T follicular helper cell (primary cell): ENCODE data around the gene SART3.
"Not testable (repeated sequence)": the region's sequence is repeated elsewhere in the genome, so short reads cannot be mapped to it uniquely, and the experiment has no call there.

Experiments used
- DNase-seq: peaks from one replicate; pipeline ENCODE4 v3.0.0-alpha.2; 2020; ENCODE audit warnings: low read depth

The SART3 gene

DNA sequence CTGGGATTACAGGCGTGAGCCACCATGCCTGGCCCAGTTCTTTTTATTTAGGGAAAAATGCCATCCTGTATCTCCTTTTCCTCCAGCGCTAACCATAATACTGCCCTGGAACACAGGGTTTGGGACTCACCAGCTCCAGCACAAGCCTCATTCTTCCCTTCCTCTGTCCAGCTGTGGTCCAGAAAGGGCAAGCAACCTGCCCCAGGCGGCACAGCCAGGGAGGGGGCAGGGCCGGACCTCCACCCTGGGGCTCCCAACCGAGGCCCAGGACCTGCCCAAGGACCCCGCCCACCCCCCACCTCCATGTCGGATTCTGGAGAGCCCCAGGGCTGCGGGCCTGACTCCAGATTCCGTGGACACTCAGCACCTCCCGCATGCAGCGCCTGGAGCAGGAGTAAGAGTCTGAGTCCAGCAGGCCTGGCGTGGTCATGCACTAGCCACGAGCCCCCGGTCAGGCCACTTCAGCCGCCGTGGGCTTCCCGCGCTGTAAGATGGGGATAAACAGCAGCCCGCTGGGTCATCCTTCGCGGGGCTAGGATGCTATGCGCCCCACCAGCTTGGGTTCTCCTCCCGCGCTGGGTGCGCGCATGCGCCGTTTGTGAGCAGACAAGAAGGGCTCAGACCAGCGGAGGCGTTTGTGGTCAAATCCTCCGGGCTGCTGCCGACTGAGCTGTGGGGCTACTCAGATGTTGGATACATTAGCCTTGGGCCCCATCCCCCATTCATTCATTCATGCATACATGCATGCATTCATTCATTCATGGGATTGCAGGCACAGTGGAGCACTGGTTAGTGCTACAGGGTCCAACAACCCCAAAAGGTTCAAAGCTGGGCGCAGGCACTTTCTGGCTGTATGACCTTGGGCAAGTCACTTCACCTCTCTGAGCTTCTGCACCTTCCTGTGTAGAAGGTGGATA, 20.6 kb upstream of the SART3 start:
- DNase-seq: no peak

DNA sequence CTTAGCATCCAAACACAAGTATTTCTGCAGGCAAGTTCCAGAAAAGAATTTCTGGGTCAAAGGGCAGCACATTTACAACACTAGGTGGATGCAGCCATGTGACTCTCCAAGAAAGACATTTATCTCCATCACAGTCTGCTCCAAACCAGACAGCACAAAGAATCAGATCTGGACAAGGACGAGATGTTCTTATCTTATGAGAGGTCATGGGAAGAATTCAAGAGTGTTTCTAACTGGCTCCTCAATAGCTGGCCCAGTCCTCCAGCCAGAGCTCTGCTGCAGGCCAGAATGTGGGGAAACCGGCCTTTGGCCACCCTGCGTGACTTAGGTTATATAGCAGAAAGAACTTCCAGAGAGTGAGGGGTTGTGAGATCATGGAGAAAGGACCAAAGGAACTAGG, 19.6 kb upstream of the SART3 start:
- no peak for DNase-seq

DNA sequence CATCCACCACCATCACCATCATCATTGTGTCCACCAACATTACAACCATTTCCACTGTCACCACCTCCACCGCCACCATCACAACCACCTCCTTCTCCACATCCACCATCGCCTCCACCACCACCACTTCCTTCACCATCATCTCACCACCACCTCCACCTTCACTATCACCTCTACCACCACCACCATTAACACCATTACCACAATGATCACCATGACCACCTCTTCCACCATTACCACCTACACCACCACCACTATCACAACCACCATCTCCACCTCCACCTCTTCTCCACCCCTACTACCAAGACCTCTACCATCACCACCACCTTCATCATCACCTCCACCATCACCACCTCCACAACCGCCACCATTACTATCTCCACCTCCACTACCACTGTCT, 17.8 kb upstream of the SART3 start:
- DNase-seq: no peak

DNA sequence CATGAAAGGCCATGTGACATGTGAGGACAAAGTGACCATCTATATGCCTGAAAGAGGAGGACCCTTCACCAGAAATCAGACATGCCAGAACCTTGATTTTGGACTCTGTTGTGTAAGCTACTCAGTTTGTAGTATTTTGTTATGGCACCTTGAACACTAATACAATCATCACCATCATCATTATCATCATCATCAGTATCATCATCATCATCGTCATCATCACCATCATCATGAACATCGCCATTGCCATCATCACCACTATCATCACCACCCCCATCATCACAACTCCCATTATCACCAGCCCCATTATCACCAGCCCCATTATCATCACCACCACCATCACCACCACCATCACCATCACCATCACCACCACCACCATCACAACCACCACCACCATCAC, 17.3 kb upstream of the SART3 start:
- DNase-seq: no peak

DNA sequence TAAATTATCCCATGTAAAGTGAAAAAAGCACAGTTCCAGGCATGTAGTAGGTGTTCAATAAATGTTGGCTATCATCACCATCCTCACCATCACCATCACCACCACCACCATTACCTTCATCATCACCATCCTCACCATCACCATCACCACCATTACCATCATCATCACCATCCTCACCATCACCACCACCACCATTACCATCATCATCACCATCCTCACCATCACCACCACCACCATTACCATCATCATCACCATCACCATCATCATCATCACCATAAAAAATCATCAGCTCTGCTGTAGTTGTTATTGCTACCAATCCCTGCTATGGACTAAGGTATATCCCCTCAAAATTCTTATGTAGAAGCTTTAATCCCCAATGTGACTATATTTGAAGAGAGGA, 16.5 kb upstream of the SART3 start:
- DNase-seq: no peak

DNA sequence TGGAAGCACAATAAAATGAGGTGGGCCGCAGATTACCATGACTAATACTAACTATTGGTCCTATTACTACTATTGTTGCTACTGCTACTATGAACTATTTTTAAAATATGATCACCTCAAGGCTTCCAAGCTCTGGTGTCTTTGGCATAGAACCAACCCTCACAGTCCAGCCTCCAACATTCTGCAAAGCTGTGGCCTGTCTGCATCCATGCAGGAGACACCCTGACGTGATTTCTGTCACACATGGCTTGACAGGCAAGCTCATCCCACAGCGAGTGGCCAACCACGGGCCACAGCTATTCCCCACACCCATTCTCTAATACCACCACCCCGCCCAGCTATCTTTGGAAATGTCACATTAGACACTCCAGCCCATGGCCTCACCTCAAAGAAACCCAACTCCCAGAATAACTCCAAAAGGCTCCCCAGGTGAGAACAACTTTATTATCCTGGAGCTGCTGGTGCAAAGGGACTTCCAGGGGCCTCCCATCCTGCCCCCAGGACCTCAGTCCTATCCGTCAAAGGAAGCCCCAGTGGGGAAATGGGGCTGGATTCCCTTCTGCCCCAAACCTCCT, 15.8 kb upstream of the SART3 start:
- DNase-seq: no peak

DNA sequence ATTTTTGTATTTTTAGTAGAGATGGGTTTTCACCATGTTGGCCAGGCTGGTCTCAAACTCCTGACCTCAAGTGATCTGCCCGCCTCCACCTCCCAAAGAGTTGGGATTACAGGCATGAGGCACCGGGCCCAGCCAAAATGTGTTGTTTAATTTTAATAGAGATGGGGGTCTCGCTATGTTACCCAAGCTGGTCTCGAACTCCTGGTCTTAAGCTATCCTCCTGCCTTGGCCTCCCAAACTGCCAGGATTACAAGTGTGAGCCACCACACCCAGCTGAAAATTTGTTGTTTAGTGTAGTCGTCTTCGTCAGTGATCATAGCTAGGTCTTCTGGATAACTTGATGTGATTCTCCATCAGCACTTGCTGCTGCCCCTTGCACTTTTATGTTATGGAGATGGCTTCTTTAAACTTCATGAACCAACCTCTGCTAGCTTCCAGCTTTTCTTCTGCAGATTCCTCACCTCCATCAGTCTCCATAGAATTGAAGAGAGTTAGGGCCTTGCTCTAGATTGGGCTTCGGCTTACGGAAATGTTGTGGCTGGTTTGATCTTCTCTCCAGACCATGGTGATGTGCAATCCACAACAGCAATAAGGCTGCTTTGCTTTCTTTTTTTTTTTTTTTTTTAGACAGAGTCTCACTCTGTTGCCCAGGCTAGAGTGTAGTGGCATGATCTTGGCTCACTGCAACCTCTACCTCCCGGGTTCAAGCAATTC, 14.4 kb upstream of the SART3 start:
- DNase-seq: no peak

DNA sequence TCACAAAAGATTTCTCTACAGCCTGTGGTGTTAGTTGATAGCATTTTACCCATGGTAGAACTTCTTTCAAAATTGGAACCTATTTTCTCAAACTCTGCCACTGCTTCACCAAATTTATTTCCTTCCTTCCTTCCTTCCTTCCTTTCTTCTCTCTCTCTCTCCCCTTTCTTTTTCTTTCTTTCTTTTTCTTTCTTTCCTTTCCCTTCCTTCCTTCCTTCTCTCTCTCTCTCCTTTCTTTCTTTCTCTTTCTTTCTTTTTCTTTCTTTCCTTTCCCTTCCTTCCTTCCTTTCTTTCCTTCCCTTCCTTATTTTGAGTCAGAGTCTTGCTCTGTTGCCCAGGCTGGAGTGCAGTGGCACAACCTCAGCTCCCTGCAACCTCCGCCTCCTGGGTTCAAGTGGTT, 13.3 kb upstream of the SART3 start:
- not testable (repeated sequence) for DNase-seq

DNA sequence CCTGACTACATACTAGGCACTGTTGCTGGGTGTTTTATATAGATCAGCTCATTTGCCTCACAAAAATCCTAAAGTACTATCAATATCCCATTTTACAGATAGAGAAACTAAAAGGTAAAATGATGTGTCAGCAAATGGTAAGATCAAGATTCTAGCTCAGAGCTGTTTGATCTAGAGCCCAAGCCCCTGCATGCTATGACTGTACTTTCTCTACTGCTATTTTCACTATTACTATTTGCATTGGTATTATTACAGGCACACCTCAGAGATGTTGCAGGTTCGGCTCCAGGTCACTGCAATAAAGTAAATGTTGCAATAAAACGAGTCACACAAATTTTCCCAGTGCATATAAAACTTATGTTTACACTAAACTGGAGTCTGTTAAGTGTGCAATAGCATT, 12.3 kb upstream of the SART3 start:
- DNase-seq: no peak

DNA sequence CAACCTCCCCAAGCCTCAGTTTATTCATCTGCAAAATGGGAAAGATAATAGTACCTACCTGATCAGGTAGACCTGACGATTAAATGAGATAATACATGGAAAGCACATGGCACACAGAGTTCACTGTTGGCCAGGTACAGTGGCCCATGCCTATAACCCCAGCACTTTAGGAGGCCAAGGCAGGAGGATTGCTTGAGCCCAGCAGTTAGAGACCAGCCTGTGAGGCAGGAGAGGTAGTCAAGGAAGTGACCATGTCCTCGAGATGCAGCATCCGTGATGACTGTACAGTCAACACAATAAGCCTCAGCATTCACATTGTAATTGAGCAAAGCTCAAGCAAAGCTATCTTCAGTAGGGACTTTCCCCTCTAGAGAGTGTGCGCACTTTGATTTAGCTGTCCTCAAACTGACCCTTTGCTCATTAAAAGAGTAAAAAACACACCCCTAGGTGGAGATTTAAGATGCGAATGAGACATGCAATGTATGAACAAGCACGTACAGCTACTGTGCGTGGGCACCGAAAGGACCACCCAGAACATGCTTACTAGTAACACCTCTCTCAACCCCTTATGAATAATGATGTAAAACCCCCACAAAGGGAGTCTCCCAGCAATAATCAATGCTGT, 11.3 kb upstream of the SART3 start:
- no peak for DNase-seq

DNA sequence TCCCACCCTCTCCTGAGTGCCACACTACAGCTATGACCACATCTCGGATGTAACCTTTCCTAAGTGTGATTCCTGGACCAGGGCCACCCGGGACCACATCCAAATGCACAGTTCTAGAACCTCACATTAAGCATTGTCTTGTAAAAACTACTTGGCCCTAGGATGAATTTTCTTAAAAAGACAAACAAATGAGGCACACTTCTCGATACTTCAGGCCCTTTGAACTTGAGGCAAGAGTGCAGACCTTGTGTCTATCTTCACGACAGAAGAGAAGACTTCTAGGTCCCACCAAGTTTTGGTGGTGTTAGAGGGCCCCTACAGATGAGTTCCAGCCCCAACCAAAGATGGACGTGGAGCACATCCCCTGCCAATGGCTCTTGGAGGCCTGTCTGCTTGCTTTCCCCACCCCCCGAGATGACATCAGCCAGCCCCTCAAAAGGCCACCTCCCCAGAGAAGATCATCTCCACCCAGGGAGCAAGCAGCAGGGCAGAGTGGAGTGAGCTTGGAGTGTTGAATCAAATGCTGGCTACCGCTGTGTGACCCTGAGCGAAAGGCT, 10.7 kb upstream of the SART3 start:
- no peak for DNase-seq

DNA sequence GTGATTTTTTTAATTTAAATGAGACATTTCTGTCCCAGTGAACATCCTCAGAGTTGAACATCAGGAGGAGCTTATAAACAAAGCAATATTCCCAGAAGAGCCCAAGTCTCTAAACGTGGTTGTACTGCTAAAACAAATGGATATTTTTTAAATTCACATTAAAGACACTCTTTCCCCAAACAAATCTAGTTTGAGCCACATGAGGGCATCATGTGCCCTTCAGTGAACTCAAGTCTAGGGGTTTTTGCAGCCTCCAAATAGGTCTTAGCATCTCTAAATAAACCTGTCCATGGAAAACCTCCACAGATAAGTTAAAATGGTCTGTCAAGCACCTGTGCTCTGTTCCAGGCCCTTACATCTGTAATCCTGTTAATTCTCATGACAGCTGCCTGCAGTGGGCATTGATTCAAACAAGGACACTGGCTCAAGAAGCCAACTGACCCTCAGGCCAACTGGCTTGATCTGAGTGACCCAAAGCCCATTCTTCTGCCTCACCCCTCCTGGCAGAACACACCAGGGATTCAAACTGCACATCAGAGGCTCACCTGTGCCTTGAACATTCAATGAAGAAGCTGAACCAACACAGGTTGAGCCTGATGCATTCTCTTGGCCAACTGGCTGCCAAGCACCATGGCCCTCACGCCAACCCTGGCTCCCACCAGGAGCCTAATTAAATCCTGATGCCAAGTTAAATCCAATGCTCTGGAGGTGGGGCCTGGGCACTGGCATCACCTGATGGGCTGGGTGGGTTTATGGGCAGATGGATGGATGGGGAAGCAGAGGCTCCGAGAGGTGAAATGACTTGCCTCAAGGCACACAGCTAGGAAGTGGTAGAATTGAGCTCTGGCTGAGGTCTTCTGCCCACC, 10.0 kb upstream of the SART3 start:
- DNase-seq: no peak

DNA sequence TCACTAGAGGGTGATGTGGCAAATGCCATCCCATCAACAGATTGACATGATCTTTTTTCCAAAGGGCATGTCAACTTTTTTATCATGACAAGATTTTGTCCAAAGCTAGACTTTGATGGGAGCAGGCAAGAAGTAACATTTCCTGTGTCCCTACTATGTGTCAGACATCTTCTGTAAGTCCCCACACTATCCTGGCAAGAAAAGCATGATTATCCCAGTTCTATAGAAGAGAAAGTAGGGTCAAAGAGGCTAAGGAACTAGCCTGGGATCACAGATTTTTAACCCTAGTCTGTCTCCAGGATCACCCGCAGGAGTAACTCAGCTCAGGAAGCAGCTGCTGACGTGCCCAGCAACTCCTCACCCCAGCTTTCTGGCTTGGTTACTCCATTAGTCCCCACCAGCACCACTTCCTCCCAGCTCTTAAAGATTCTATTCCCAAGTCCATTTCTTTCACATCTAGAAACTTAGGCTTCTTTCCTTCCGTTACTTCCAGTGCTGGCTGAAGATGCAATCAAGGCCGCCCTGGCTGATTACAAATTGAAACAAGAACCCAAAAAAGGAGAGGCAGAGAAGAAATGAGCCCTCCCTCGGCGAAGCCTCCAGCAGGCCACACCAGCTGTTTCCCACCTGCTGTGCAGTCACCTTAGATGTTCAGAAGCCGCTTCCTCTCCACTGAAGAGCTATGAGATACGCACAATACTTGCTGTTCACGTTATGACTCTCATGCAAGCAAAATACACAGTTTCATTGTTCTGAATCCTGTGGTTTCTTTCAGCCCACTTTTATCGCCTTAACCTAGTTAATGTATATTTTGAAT, 7.6 kb upstream of the SART3 start:
- DNase-seq: peak; percentile 65

DNA sequence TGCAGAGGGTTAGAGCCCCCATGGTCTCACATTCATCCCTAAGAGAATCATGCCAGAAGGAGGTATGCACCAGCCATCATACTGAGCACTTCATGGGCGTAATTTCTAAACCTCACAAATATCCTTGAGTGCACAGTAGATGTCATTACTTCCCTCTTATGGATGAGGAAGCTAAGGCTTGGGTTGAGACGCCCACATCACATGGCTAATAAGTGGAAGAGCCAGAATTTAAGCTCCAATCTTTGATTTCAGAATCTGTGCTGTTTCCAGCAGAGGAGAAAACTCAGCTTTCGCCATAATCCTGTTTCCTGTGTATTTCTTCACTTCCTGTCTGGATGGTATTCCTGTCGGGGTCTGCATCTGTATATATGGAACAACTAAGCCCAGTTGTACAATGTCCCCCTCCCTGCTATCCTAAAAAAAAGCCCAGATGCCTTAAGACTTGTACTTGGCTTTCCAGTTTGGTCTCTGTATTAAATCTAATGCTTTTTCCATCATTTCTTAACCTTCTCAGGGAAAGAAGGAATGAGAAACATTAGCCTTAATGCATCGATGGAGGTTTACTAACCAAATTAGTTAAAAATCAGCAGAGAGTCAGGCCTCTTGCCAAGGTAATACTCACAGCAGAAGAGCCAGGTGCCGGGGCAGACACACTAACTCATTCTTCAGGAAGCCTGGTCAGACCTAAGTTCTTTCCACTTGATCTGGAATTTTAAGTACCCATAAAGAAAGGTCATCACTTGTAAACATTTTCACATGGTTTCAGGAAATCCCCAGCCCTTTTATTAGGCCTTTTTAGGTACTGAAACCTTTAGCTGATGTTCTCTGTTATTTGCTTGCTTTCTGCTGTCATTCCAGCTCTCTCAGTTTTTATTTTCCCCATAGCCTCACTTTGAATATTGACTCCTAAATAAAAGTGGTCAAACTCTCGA, 6.7 kb upstream of the SART3 start:
- no peak for DNase-seq

DNA sequence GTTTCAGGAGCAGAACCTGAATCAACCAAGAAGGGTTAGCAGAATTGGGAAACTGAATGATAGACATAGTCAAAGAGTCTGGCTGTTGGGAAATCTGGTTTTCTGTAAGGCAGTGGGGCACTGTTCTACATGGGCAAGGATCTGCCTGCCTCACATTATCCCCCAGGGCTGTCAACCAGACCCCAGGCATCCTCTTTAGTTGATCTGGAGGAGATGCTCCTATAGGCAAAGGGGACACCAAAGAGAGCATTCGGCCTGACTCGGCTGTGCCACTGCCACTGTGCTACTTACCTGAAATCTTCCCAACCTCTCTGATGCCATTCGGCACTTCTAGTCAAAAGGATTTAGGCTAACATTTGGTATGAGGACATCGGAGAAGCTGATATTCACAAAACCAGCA, 5.5 kb upstream of the SART3 start:
- no peak for DNase-seq

DNA sequence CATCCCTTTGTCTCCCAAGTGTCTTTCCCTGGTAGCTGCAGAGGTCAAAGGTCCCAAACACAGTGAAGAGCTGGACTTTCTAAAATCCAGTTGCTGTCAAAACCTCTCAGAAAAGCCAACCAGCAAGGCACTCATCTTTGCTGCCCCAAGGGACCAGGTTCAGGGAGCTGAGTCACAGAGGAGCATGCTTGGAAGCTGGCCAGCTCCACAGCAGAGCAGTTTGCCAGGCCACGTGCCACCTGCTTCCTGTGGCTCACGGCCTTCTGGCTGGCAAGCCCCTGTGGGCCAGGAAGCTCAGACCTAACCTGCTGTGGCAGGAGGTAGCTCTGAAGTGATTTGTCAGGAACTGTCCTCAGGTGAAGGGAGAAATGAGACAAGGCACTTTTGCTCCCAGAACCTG, 5.0 kb upstream of the SART3 start:
- peak; percentile 54 for DNase-seq

DNA sequence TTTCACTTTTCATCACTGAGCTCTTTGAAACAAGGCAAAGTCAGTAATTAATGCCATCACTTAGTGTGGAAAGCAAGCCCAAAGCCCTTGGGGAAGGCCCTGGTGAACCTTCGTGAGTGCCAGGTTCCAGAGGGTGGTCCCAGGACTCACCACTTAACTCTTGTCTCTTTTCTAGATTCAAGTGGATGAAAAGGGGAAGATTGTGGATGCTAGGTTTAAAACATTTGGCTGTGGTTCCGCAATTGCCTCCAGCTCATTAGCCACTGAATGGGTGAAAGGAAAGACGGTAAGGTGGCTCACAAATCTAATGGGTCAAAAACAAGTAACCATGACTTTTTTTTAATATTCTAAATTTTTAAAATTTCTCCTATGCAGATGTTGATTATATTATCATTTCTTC, 4.2 kb upstream of the SART3 start:
- no peak for DNase-seq

DNA sequence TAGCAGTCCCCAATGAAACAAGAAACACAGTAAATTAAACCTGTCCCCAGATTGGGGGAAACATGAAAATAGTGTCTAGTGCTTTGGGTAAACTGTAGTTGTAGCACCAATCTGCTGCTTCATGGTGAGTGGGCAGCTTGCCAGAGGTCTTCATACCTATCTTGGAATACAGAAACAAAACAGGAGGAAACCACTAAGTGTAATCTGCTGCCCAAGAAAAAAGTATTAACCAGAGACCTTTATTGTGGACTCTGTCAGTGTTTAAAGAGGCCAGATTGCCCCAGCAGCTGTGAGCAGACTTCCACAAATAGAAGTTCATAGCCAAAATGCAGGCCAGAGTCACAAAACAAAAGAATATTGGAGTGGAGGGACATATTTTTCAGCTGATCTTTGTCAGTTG, 3.8 kb upstream of the SART3 start:
- DNase-seq: no peak

DNA sequence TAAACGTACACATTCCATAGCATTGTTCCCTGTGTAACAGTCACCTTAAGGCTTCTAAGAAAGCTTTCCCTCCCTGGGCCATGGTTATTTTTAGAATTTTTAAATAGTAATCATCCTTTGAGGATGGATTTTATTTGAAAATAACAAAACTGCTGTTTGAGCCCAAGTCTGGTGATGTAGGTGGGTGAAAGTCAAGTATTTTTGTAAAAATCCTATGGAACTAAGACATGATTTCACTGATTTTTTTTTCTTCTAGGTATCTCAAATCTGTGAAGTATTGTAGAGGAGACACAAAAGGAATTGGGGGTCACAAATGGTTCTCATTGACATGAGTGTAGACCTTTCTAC, 2.8 kb upstream of the SART3 start:
- no peak for DNase-seq
